GM04503 (cell line): ENCODE results near the gene NUTF2.
"Not testable (repeated sequence)": the region's sequence is repeated elsewhere in the genome, so short reads cannot be mapped to it uniquely, and the experiment has no call there.

Source experiments
- DNase-seq: peaks from one replicate; pipeline ENCODE4 v3.0.0-alpha.2; 2012; ENCODE audit warnings: low read depth

NUTF2 gene

GRCh38 chr16:67846320-67847063 lies at the start of gene NUTF2:
NUTF2 (plus strand) TSS chr16:67846933; CDS start chr16:67865131, 18,198 bp downstream.
- peak; percentile 64 for DNase-seq

DNA sequence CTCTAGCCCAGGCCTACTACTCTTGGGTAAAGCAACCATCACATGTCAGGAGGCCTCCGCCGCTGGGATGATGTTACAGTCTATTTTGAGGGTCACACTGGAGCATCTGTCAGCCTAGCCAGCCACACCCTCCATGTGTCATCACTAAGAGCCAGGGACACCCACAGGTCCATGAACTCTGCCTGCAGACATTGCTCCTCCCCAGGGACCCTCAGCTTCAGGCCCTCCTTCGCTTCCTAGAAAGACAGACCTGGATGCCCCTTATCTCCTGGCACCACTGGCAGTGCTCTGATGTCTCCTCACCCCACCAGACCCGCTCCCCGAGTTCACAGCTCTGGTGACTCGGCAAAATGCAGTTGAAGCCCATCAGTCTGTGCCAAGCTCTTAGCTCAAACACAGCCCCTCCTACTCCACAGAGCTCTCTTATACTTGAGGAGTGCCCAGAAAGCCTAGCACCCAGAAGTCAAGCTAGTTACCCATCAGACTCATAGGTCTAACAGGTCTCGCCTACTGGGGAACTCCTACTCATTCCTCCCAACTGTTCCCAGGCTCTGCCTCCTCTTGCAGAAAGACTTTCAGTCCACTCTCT lies 46.3 kb upstream of the NUTF2 start:
- no peak for DNase-seq

- no peak for DNase-seq
These were observed 45.5 kb upstream of the NUTF2 start for GRCh38 chr16:67801241-67801640.

- no peak for DNase-seq
These were observed 44.9 kb upstream of the NUTF2 start for GRCh38 chr16:67801883-67802282.

DNA sequence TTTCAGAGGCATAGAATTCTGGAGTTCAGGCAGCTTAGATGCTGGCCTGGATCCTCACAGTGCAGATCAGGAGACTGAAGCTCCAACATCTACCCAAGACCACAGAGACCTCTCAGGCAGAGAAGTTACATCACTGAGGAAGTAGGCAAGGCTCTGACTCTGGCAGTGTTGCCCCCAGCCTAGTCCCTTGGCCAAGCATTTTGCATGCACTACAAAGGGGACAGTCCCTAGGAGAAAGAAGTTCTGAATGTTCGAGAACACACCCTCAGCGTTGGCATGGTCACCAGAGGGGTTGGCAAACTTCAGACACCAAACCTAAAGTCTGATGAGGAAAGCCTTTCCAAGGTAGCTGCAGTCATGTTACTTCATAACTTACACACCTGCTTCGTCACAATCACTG lies 42.8 kb upstream of the NUTF2 start:
- no peak for DNase-seq

- no peak for DNase-seq
These were observed 41.7 kb upstream of the NUTF2 start for GRCh38 chr16:67804853-67805542.

GRCh38 chr16:67805718-67806427 lies 40.9 kb upstream of the NUTF2 start:
- DNase-seq: no peak

- peak; percentile 98 for DNase-seq
These were observed 40.1 kb upstream of the NUTF2 start, which contains the start of the genes RANBP10 and TSNAXIP1 for GRCh38 chr16:67806428-67807147. RANBP10 (minus strand) TSS chr16:67806560; CDS start chr16:67806536, 24 bp downstream. TSNAXIP1 (plus strand) TSS chr16:67806889; CDS start chr16:67807150, 261 bp downstream.

DNA sequence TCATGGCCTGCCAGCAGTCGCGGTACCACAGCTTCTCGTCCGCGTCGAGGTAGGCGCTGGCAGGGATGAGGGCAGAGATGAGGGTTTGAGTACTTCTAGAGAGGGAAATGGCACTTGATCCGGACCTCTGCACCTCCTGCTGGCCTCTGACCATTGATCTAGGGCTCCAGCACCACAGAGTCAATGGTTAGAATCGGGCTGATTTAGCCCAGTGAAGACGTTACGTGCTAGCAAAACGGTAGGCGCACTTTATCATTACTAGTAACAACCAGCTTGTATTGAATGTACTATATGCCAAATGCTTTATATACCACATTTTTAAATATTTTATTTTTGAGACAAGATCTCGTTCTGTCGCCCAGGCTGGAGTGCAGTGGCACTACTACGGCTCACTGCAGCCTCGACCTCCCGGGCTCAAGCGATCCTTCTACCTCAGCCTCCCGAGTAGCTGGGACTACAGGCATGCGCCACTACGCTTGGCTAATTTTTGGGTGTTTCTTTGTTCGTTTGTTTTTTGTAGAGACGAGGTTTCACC lies 39.5 kb upstream of the NUTF2 start:
- DNase-seq: no peak

DNA sequence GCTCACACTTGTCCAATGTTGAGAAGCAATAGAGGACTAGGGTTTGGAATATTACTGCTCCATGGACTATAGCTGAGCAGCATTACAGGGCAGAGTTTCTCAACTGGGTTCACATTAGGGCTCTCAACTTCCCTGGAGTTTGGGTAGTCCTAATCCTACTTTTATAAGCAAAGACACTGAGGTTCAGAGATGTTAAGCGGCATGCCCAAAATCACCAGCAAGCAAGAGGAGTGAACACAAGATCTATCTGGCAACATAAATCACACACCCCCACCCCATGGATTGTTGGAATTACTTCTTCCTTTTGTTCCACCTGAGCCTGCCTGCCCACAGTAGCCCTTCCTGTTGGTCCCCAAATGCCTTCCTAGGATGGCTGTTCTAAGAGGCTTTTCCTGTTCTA lies 34.8 kb upstream of the NUTF2 start:
- DNase-seq: no peak

- no peak for DNase-seq
These were observed 32.2 kb upstream of the NUTF2 start for GRCh38 chr16:67814567-67814966.

GRCh38 chr16:67820608-67821259 lies 26.0 kb upstream of the NUTF2 start:
- no peak for DNase-seq

GRCh38 chr16:67822511-67822910 lies 24.2 kb upstream of the NUTF2 start:
- no peak for DNase-seq

GRCh38 chr16:67825119-67825518 lies 21.6 kb upstream of the NUTF2 start:
- DNase-seq: no peak

DNA sequence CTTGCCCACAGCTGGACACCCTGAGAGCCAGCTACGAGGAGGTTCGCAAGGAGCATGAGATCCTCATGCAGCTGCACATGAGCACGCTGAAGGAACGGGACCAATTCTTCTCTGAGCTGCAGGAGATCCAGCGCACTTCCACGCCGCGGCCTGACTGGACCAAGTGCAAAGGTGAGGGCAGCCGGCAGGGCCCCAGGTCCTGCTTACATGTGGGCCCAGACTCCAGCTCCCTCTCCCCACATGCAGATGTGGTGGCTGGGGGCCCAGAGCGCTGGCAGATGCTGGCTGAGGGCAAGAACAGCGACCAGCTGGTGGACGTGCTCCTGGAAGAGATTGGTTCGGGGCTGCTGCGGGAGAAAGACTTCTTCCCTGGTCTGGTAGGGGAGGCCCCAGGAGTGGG lies 20.8 kb upstream of the NUTF2 start:
- DNase-seq: no peak

DNA sequence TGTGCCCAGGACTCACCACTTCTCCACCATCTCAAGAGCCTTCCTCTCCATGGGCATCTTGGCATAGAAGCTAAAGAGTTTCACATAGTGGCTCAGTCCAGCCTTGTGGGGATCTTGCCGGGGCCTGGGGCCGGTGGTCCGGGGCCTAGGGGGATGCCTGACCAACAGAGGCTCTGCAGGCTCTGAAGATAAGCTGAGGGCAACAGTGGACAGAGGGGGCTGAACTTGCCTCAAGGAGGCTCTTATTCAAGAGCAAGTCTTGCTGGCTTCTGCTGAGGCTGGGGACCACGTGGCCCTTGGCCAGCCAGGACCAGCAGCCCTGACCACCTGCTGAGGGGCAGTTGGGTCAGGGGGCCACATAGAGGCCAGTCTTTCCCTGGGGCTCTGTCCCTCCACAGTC lies 18.1 kb upstream of the NUTF2 start:
- no peak for DNase-seq

- no peak for DNase-seq
These were observed 13.7 kb upstream of the NUTF2 start for GRCh38 chr16:67833030-67833414.

DNA sequence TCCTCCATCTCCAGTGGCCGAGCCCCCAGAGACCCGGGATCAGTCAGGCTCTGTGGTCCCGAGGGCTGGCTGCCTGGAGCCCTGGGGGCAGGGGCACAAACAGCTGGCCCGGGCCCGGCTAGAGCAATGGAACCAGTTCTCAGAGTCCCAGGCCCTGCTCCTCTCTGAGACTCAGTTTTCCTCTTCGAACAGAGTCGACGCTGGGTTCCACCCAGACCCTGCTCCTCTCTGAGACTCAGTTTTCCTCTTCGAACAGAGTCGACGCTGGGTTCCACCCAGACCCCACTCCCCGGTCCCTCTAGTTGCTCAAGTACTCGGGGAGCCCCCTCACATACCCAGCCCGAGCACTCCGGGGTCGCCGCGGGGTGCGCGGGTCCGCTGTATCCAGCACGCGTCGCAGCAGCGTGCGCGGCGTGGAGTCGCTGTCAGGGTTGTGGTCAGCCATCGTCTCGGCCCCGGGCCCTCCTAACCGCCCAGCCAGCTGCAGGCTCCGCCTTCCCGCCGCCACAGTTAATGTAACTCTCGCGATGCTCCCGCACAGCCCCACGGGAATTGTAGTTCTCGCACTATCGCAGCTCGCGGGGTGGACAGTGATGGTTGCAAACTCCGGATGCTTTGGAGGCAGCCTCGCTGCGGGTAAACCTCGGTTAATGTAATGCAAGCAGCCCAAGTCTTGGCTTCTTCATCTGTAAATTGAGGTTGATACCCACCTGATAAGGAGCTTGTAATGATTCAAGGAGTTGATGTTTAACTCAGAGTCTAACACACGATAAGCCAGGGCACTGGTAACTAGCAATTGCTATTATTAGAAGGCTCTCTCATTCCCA lies 13.1 kb upstream of the NUTF2 start:
- no peak for DNase-seq

DNA sequence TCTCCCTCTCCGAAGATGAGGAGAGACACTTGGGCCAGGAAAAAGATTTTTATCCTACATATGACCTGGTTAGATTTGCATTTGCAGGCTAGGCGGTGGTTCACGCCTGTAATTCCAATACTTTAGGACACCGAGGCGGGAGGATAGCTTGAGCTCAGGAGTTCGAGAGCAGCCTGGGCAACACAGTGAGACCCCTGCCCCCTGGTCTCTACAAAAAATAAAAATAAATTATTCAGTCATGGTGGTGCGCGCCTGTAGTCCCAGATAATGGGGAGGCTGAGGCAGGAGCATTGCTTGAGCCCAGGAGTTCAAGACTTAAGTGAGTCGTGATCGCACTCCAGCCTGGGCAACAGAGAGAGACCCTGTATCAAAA lies 12.5 kb upstream of the NUTF2 start:
- no peak for DNase-seq

DNA sequence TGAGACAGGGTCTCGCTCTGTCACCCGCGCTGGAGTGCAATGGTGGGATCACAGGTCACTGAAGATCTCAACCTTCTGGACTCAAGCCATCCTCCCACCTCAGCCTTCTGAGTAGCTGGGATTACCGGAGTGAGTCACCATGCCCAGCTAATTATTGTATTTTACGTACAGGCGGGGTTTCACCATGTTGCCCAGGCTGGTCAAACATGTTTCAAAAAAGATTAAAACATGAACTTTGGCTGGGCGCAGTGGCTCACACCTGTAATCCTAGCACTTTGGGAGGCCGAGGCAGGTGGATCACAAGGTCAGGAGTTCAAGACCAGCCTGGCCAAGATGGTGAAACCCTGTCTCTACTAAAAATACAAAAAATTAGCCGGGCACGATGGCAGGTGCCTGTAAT lies 9.5 kb upstream of the NUTF2 start:
- not testable (repeated sequence) for DNase-seq
